K562 (cell line): Measurements from ENCODE around the gene LEO1. TPM values are rescaled to one million over a fixed set of nuclear protein-coding genes. Genes with fewer than 3 reads are reported as not detected.

Experiments used
- ATAC-seq: fragments of 200-7000 bp; cut with Tn5 transposase; 3 replicates; pipeline ENCODE4 v1.9.1; 2020; ENCODE audit warnings: moderate library complexity
- BruUV-seq: library from RNA; stranded (reverse); fragments of 400-500 nt; replicated peaks from 2 replicates; lab custom pipeline; 2021; lab: Mats Ljungman, UMichigan
- CTCF ChIA-PET: fragments of 300-600 bp; formaldehyde crosslinking; extraction: SDS; loops from one replicate; lab custom pipeline; 2021; ENCODE audit warnings: low intra/inter-chr PET ratio; lab: Yijun Ruan, JAX
- POLR2A ChIA-PET: fragments of 300-600, 350-650 bp; sonication (Branson Sonifier 250); formaldehyde crosslinking; extraction: SDS; loops from one replicate; lab custom pipeline; 2021; ENCODE audit warnings: antibody characterized with exemption, inconsistent platforms; lab: Yijun Ruan, JAX
- DNase-seq, 4 experiments: peaks; one replicate each; pipeline versions ENCODE4 v3.0.0 to v3.0.0-alpha.2; 2011 to 2018; ENCODE audit warnings: low spot score in 3 of 4, mixed read lengths in 3 of 4; ENCODE audit errors: extremely low read depth in 1 of 4
- FAIRE-seq: peaks from 2 replicates; lab custom pipeline; 2011; peaks lifted over from hg19 to GRCh38; lab: Jason Lieb, UNC
- H2AFZ ChIP-seq: 2 replicates; pipeline ENCODE4 v1.6.0; 2011; ENCODE audit warnings: low read depth, low read length, control low read depth, inconsistent platforms
- H3K27ac ChIP-seq: fragments of 200-600 bp; 3 replicates; pipeline ENCODE4 v1.8.0; 2011; ENCODE audit warnings: low read depth, mild to moderate bottlenecking, control low read depth, inconsistent platforms, low read length, moderate library complexity, mixed read lengths; ENCODE audit errors: extremely low read depth
- H3K27me3 ChIP-seq, 2 experiments: fragments of 300-600 bp in 1 of 2; 2 replicates in 1 of 2; 3 replicates in 1 of 2; pipeline versions ENCODE4 v1.6.0 to v1.8.0; 2011; ENCODE audit warnings: inconsistent platforms in 2 of 2, low read length in 2 of 2, mild to moderate bottlenecking in 1 of 2, mixed read lengths in 1 of 2, moderate library complexity in 1 of 2; ENCODE audit not compliant: control insufficient read depth in 2 of 2, insufficient read depth in 2 of 2
- H3K36me3 ChIP-seq: fragments of 300-600 bp; 3 replicates; pipeline ENCODE4 v1.8.0; 2011; ENCODE audit warnings: mild to moderate bottlenecking, low read length, inconsistent platforms; ENCODE audit not compliant: control insufficient read depth, insufficient read depth
- H3K4me1 ChIP-seq, 2 experiments: fragments of 200-600 bp in 1 of 2; replicated peaks in 1 of 2; 2 replicates in 1 of 2; 3 replicates in 1 of 2; pipeline versions ENCODE4 v1.5.1 to v1.8.0; 2011; ENCODE audit warnings: inconsistent platforms in 2 of 2, low read length in 2 of 2, mild to moderate bottlenecking in 1 of 2, mixed read lengths in 1 of 2, moderate library complexity in 1 of 2; ENCODE audit not compliant: control insufficient read depth in 2 of 2, insufficient read depth in 2 of 2
- H3K4me2 ChIP-seq: 2 replicates; pipeline ENCODE4 v1.6.1; 2011; ENCODE audit warnings: low read length, control low read depth, inconsistent platforms, mixed read lengths; ENCODE audit not compliant: insufficient read depth
- H3K4me3 ChIP-seq: fragments of 200-600 bp; sonication (generic), shearing (Covaris generic); 2 replicates; pipeline ENCODE4 v1.5.1; 2016; ENCODE audit warnings: control low read depth, inconsistent platforms
- H3K79me2 ChIP-seq: fragments of 200-600 bp; 3 replicates; pipeline ENCODE4 v1.8.0; 2011; ENCODE audit warnings: low read length, inconsistent platforms; ENCODE audit not compliant: control insufficient read depth, insufficient read depth
- H3K9ac ChIP-seq, 2 experiments: 2 replicates each; pipeline versions ENCODE4 v1.6.0 to v1.6.1; 2011; ENCODE audit warnings: low read depth in 2 of 2, low read length in 2 of 2, control low read depth in 1 of 2, inconsistent platforms in 1 of 2, mild to moderate bottlenecking in 1 of 2, mixed read lengths in 1 of 2; ENCODE audit not compliant: insufficient read depth in 1 of 2
- H3K9me1 ChIP-seq: one replicate; pipeline ENCODE4 v1.6.0; 2011; ENCODE audit warnings: inconsistent platforms, mild to moderate bottlenecking, low read length, moderate library complexity; ENCODE audit not compliant: control insufficient read depth, insufficient read depth
- H3K9me3 ChIP-seq: replicated peaks from 2 replicates; pipeline ENCODE4 v1.5.1; 2011; ENCODE audit warnings: low read depth, low read length, inconsistent platforms; ENCODE audit not compliant: control insufficient read depth, insufficient read depth
- H4K20me1 ChIP-seq: replicated peaks from 2 replicates; pipeline ENCODE4 v1.6.1; 2011; ENCODE audit warnings: low read length, inconsistent platforms, mixed read lengths; ENCODE audit not compliant: control insufficient read depth, insufficient read depth
- CBX2 ChIP-seq: fragments of 200-600 bp; sonication (generic); IDR thresholded peaks from one replicate; pipeline ENCODE4 v1.6.1; 2012; ENCODE audit warnings: mild to moderate bottlenecking, low read length, inconsistent platforms; ENCODE audit not compliant: insufficient read depth, poor library complexity, severe bottlenecking
- E2F4 ChIP-seq: sonication (generic); formaldehyde crosslinking; IDR thresholded peaks from 2 replicates; pipeline ENCODE4 v1.8.0; 2022; ENCODE audit warnings: mild to moderate bottlenecking, low read depth, missing genetic modification reagents
- MEIS2 ChIP-seq: fragments of 450-650 bp; IDR thresholded peaks from 2 replicates; pipeline ENCODE4 v1.6.1; 2014; ENCODE audit warnings: mild to moderate bottlenecking; ENCODE audit not compliant: partially characterized antibody
- PCBP1 ChIP-seq: fragments of 200-400 bp; formaldehyde crosslinking; IDR thresholded peaks from 2 replicates; pipeline ENCODE4 v1.6.1; 2018; ENCODE audit warnings: mild to moderate bottlenecking, low read depth, low read length; ENCODE audit not compliant: poor library complexity, severe bottlenecking
- RAD21 ChIP-seq, 2 experiments: fragments of 250-450 bp in 1 of 2; fragments of 450-650 bp in 1 of 2; sonication (Bioruptor Pico) in 1 of 2; formaldehyde crosslinking in 1 of 2; IDR thresholded peaks in 1 of 2; conservative IDR thresholded peaks in 1 of 2; 2 replicates each; pipeline versions ENCODE4 v1.4.0 to v1.8.0; 2020 to 2022; ENCODE audit warnings: mild to moderate bottlenecking in 2 of 2, moderate library complexity in 1 of 2
- SMAD1 ChIP-seq: fragments of 150-350 bp; IDR thresholded peaks from 2 replicates; pipeline ENCODE4 v1.6.1; 2014; ENCODE audit warnings: low read length, low read depth; ENCODE audit not compliant: partially characterized antibody
- SMAD2 ChIP-seq: fragments of 150-350 bp; IDR thresholded peaks from 2 replicates; pipeline ENCODE4 v1.6.1; 2014; ENCODE audit warnings: low read depth, mild to moderate bottlenecking, low read length
- SP2 ChIP-seq: IDR thresholded peaks from 2 replicates; pipeline ENCODE4 v1.6.1; 2011; ENCODE audit warnings: mild to moderate bottlenecking, low read depth, low read length, moderate library complexity; ENCODE audit not compliant: poor library complexity, severe bottlenecking; ENCODE audit errors: extremely low read depth
- STAT5B ChIP-seq: fragments of 250-450 bp; sonication (Bioruptor Pico); IDR thresholded peaks from 2 replicates; pipeline ENCODE4 v1.8.0; 2021; ENCODE audit warnings: mild to moderate bottlenecking, inconsistent platforms
- ZNF274 ChIP-seq: IDR thresholded peaks from 2 replicates; pipeline ENCODE4 v1.6.1; 2011; ENCODE audit warnings: low read depth, mild to moderate bottlenecking, low read length, moderate library complexity, borderline replicate concordance
- ZNF507 ChIP-seq: conservative IDR thresholded peaks from 2 replicates; pipeline ENCODE4 v1.6.1; 2017; ENCODE audit warnings: missing genetic modification characterization, missing compliant biosample characterization
- ZNF551 ChIP-seq: fragments of 250-450 bp; sonication (Bioruptor Pico); IDR thresholded peaks from 2 replicates; pipeline ENCODE4 v1.5.0; 2021; ENCODE audit warnings: mild to moderate bottlenecking, moderate library complexity
- ZNF592 ChIP-seq: fragments of 450-650 bp; IDR thresholded peaks from 2 replicates; pipeline ENCODE4 v1.6.1; 2017; ENCODE audit warnings: antibody characterized with exemption, mild to moderate bottlenecking
- ZNF707 ChIP-seq: fragments of 250-450 bp; sonication (Bioruptor Pico); conservative IDR thresholded peaks from 2 replicates; pipeline ENCODE4 v1.8.0; 2022; ENCODE audit warnings: inconsistent platforms, mild to moderate bottlenecking, moderate library complexity
- ZNF740 ChIP-seq, 3 experiments: fragments of 200-800 bp in 1 of 3; sonication (Bioruptor generic) in 1 of 3; sonication (generic) in 1 of 3; formaldehyde crosslinking in 1 of 3; IDR thresholded peaks; 2 replicates each; pipeline versions ENCODE4 v1.6.1 to v1.8.0; 2016 to 2022; ENCODE audit warnings: mild to moderate bottlenecking in 2 of 3, missing compliant biosample characterization in 2 of 3, missing genetic modification characterization in 2 of 3, missing genetic modification reagents in 1 of 3
- WGBS: fragments of 100-300 bp; shearing (Covaris generic); methylation state at CpG from one replicate; pipeline ENCODE4 v1.1.6; 2016; ENCODE audit warnings: low coverage, mixed read lengths; ENCODE audit not compliant: insufficient coverage; ENCODE audit errors: missing lambda C conversion rate; 5-methylcytosine and 5-hydroxymethylcytosine counted together
- in situ Hi-C: fragments of 300-500 bp; cut with MboI; formaldehyde crosslinking; loops from 4 replicates; pipeline ENCODE4 v1.15.0; 2018; ENCODE audit warnings: inconsistent platforms, mixed read lengths
- intact Hi-C: fragments of 100-400 bp; cut with micrococcal nuclease; formaldehyde crosslinking; loops from 2 replicates; pipeline ENCODE4 v1.14.2; 2022
- polyA plus RNA-seq, 8 experiments: library from polyadenylated mRNA; depleted of rRNA in 4 of 8; stranded (reverse) in 5 of 8; unstranded in 3 of 8; fragments of >200 nt; fragmentation: Nextera tagmentation in 2 of 8; fragmentation: Illumina TruSeq in 1 of 8; extraction: Ambion mirVana in 2 of 8; extraction: Trizol in 1 of 8; gene quantifications; 2 replicates each; pipeline versions ENCODE4 v1.2.1 to v1.2.3, GENCODE V29; 2011 to 2014; ENCODE audit warnings: inconsistent platforms in 1 of 8, missing spikeins in 1 of 8
- total RNA-seq, 7 experiments: library from RNA; depleted of rRNA in 6 of 7; stranded (reverse); fragments of >200 nt in 6 of 7; fragmentation: Illumina TruSeq in 2 of 7; extraction: Trizol in 2 of 7; gene quantifications; 2 replicates each; pipeline versions ENCODE4 v1.2.1 to v1.2.3, GENCODE V29; 2011 to 2021; ENCODE audit warnings: low replicate concordance in 1 of 7

Gene LEO1
- total and polyA plus RNA-seq, 9 of the 15 experiments (the other 6 are each of a cell fraction or from before 2014, with no cell fraction given) = 8.4 to 48.3 (median 37.9) TPM

- Histone ChIP-seq H3K4me1 (peaks cover 20 to 28% of the 10 kb centered on the region in 2 experiments; a peak in 4 of 5 replicates), H3K9ac (peak overlapping the region; percentile 89 to 96), H3K4me3 (peak overlapping the region; percentile 78; the same call in 1 of the 2 replicates), H3K36me3 (peaks cover 3% of the 10 kb centered on the region; the same call in 2 of the 3 replicates), H2AFZ (peak overlapping the region; percentile 90), H3K9me1 (no peaks in the 10 kb centered on the region), H3K9me3 (no peaks in the 10 kb centered on the region), H3K27ac (peak overlapping the region; percentile 92), H4K20me1 (no peaks in the 10 kb centered on the region)
- intact Hi-C loops (no loop called here), in situ Hi-C loops (no loop called here)
- DNase-seq (no peak), ATAC-seq (no peak), FAIRE-seq (no peak)
- 86% methylated on average over 6 of the region's 7 CpGs for WGBS
- POLR2A ChIA-PET = interaction anchor here (0.7 to 1.7 kb wide), 4 partner anchors 9 to 324 kb away, joined by 3 to 9 read pairs (median 3); no protein-coding TSS in a partner anchor
- CTCF ChIA-PET = no interaction called here
- no TSS peak for BruUV-seq
- no peak for TF ChIP-seq SP2
- TF ChIP-seq MEIS2 = no peak
- TF ChIP-seq SMAD2 = no peak
- no peak for TF ChIP-seq ZNF551 (CRISPR knock-in tag)
- no peak for TF ChIP-seq ZNF274
- no peak for TF ChIP-seq RAD21 (CRISPR knock-in tag; conservative IDR thresholded peaks at IDR 0.05 in 1 of 2, IDR thresholded peaks at IDR 0.05 in 1 of 2)
- TF ChIP-seq E2F4 (CRISPR knock-in tag) = no peak
- TF ChIP-seq ZNF507 = no peak
- no peak for TF ChIP-seq STAT5B
- no peak for TF ChIP-seq ZNF740 (CRISPR knock-in tag; IDR thresholded peaks at IDR 0.05)
- no peak for TF ChIP-seq ZNF740 (tag; IDR thresholded peaks at IDR 0.05)
- TF ChIP-seq ZNF707 (CRISPR knock-in tag) = no peak
- TF ChIP-seq ZNF592 = no peak
- TF ChIP-seq CBX2 = no peak
- no peak for TF ChIP-seq PCBP1
- no peak for TF ChIP-seq SMAD1
- TF ChIP-seq, all 486 proteins: peak for 0
- H3K79me2 ChIP-seq = peaks cover 43% of the 10 kb centered on the region
- H3K4me2 ChIP-seq = peak overlapping the region; percentile 94
- H3K27me3 ChIP-seq = no peaks in the 10 kb centered on the region
Measured at GRCh38 chr15:52018244-52018643, 46.7 kb upstream of the LEO1 start.
